ENCODE results near the gene LAMB1.
"Not testable (repeated sequence)": the region's sequence is repeated elsewhere in the genome, so short reads cannot be mapped to it uniquely, and the experiment has no call there.

LAMB1 gene

GRCh38 chr7:107900496-107901015, 102.4 kb downstream of the LAMB1 start:
- DNase-seq (ENCODE audit: low read depth): no peak
- no peak overlapping the region for H3K4me3 ChIP-seq (ENCODE audit: low read depth, low read length)
- no peak for TF ChIP-seq CTCF (IDR thresholded peaks at IDR 0.05; ENCODE audit: control insufficient read depth, extremely low read depth, insufficient read depth)

- TF ChIP-seq CTCF (IDR thresholded peaks at IDR 0.05; ENCODE audit: control insufficient read depth, extremely low read depth, insufficient read depth): no peak
- DNase-seq (ENCODE audit: low read depth): no peak
These were observed 103.9 kb downstream of the LAMB1 start for GRCh38 chr7:107898997-107899594.

GRCh38 chr7:107892367-107892741, 110.6 kb downstream of the LAMB1 start:
- not testable (repeated sequence) for DNase-seq (ENCODE audit: low read depth)
- H3K4me3 ChIP-seq (ENCODE audit: low read depth, low read length): peak overlapping the region; percentile 84

More at GRCh38 chr7:107898997-107899594, 103.9 kb downstream of the LAMB1 start:
- no peak overlapping the region for H3K4me3 ChIP-seq (ENCODE audit: low read depth, low read length)

GRCh38 chr7:107891636-107892366, 111.2 kb downstream of the LAMB1 start:
- no peak for TF ChIP-seq CTCF (IDR thresholded peaks at IDR 0.05; ENCODE audit: control insufficient read depth, extremely low read depth, insufficient read depth)
- DNase-seq (ENCODE audit: low read depth): no peak
- peak overlapping the region; percentile 84 for H3K4me3 ChIP-seq (ENCODE audit: low read depth, low read length)

- peak within 1 kb of the TSS; percentile 84 for H3K4me3 ChIP-seq (ENCODE audit: low read depth, low read length)
- TF ChIP-seq CTCF (IDR thresholded peaks at IDR 0.05; ENCODE audit: control insufficient read depth, extremely low read depth, insufficient read depth): no peak
- peak; percentile 78 for DNase-seq (ENCODE audit: low read depth)
These were observed 111.9 kb downstream of the LAMB1 start, which contains the start of gene DLD for GRCh38 chr7:107890962-107891635. Gene DLD (plus strand): TSS chr7:107891183. CDS start chr7:107891251, 68 bp downstream.

GRCh38 chr7:107890493-107890961, 112.4 kb downstream of the LAMB1 start:
- no peak for TF ChIP-seq CTCF (IDR thresholded peaks at IDR 0.05; ENCODE audit: control insufficient read depth, extremely low read depth, insufficient read depth)
- DNase-seq (ENCODE audit: low read depth): no peak
- H3K4me3 ChIP-seq (ENCODE audit: low read depth, low read length): peak overlapping the region; percentile 84

- no peak for TF ChIP-seq CTCF (IDR thresholded peaks at IDR 0.05; ENCODE audit: control insufficient read depth, extremely low read depth, insufficient read depth)
- DNase-seq (ENCODE audit: low read depth): no peak
- no peak overlapping the region for H3K4me3 ChIP-seq (ENCODE audit: low read depth, low read length)
These were observed 113.0 kb downstream of the LAMB1 start for GRCh38 chr7:107889992-107890391.

- not testable (repeated sequence) for DNase-seq (ENCODE audit: low read depth); H3K4me3 ChIP-seq (ENCODE audit: low read depth, low read length)
These were observed 115.1 kb downstream of the LAMB1 start for GRCh38 chr7:107887827-107888226.
